Neural progenitor cell (in vitro differentiated cells): ENCODE measurements around the gene CCDC102A. TPM values are rescaled to one million over a fixed set of nuclear protein-coding genes. Genes with fewer than 3 reads are reported as not detected.
A peak's percentile ranks its signal among the peaks of the same experiment; 100 is the strongest.

ENCODE experiments used
- DNase-seq: peaks from one replicate; pipeline ENCODE4 v3.0.0-alpha.2; 2016; ENCODE audit warnings: low spot score
- H2AFZ ChIP-seq: fragments of 200-600 bp; sonication (generic); replicated peaks from 2 replicates; pipeline ENCODE4 v1.6.1; 2016; ENCODE audit warnings: antibody characterized with exemption
- H3F3A ChIP-seq: fragments of 200-600 bp; sonication (generic); 2 replicates; pipeline ENCODE4 v1.6.1; 2016; ENCODE audit warnings: antibody characterized with exemption, low read depth
- H3K27ac ChIP-seq: fragments of 200-600 bp; sonication (generic); 2 replicates; pipeline ENCODE4 v1.5.1; 2016; ENCODE audit warnings: mild to moderate bottlenecking
- H3K27me3 ChIP-seq: fragments of 200-600 bp; sonication (generic); 2 replicates; pipeline ENCODE4 v1.6.1; 2016; ENCODE audit warnings: mild to moderate bottlenecking, moderate library complexity
- H3K36me3 ChIP-seq: fragments of 200-600 bp; sonication (generic); 2 replicates; pipeline ENCODE4 v1.5.1; 2016
- H3K4me1 ChIP-seq: fragments of 200-600 bp; sonication (generic); 2 replicates; pipeline ENCODE4 v1.6.1; 2016; ENCODE audit warnings: mixed run types
- H3K4me2 ChIP-seq: fragments of 200-600 bp; sonication (generic); 2 replicates; pipeline ENCODE4 v1.6.1; 2016
- H3K4me3 ChIP-seq: fragments of 200-600 bp; sonication (generic); 2 replicates; pipeline ENCODE4 v1.5.1; 2016
- H3K79me2 ChIP-seq: fragments of 200-600 bp; sonication (generic); 2 replicates; pipeline ENCODE4 v1.6.1; 2016; ENCODE audit warnings: low read depth
- H3K9ac ChIP-seq: fragments of 200-600 bp; sonication (generic); 2 replicates; pipeline ENCODE4 v1.6.1; 2016
- H3K9me3 ChIP-seq: fragments of 200-600 bp; sonication (generic); 2 replicates; pipeline ENCODE4 v1.5.1; 2016; ENCODE audit warnings: low read depth
- H4K20me1 ChIP-seq: fragments of 200-600 bp; sonication (generic); 2 replicates; pipeline ENCODE4 v1.6.1; 2016; ENCODE audit warnings: low read depth
- H3K27ac Mint-ChIP-seq: 3 replicates; pipeline ENCODE4 v1.8.0; 2021; ENCODE audit warnings: mixed read lengths
- H3K27me3 Mint-ChIP-seq: 2 replicates; pipeline ENCODE4 v1.8.0; 2022; ENCODE audit warnings: low read depth, mild to moderate bottlenecking, inconsistent platforms, moderate library complexity, mixed read lengths; ENCODE audit not compliant: insufficient read depth
- H3K36me3 Mint-ChIP-seq: 3 replicates; pipeline ENCODE4 v1.8.0; 2021; ENCODE audit warnings: mixed read lengths
- H3K4me1 Mint-ChIP-seq: 3 replicates; pipeline ENCODE4 v1.8.0; 2021; ENCODE audit warnings: mixed read lengths
- H3K4me3 Mint-ChIP-seq: 3 replicates; pipeline ENCODE4 v1.8.0; 2021; ENCODE audit warnings: mild to moderate bottlenecking, moderate library complexity, mixed read lengths
- H3K9me3 Mint-ChIP-seq: 3 replicates; pipeline ENCODE4 v1.8.0; 2020; ENCODE audit warnings: mixed read lengths
- CTCF ChIP-seq: fragments of 200-600 bp; sonication (generic); IDR thresholded peaks from 2 replicates; pipeline ENCODE4 v1.5.1; 2017; ENCODE audit warnings: antibody characterized with exemption, mild to moderate bottlenecking
- EZH2 ChIP-seq: fragments of 200-600 bp; sonication (generic); IDR thresholded peaks from 2 replicates; pipeline ENCODE4 v1.6.1; 2017; ENCODE audit warnings: antibody characterized with exemption, mild to moderate bottlenecking, moderate library complexity
- EZH2phosphoT487 ChIP-seq: fragments of 200-600 bp; sonication (generic); IDR thresholded peaks from 2 replicates; pipeline ENCODE4 v1.6.1; 2017; ENCODE audit warnings: antibody characterized with exemption
- total RNA-seq: library from RNA; depleted of rRNA; stranded (reverse); fragments of >200 nt; gene quantifications from 2 replicates; pipeline ENCODE4 v1.2.3, GENCODE V29; 2015; ENCODE audit warnings: low replicate concordance

Gene CCDC102A
- total RNA-seq, 1 donor from 2014 or later, result 3.9 TPM

- no peak overlapping the region for H3K4me3 ChIP-seq
- DNase-seq, result no peak
- H3K27me3 ChIP-seq, result no peaks in the 10 kb centered on the region
- H3K4me2 ChIP-seq, result no peak overlapping the region
- Mint-ChIP-seq H3K36me3 (peaks cover 28% of the 10 kb centered on the region), H3K27me3 (no peaks in the 10 kb centered on the region), H3K27ac (no peak overlapping the region), H3K9me3 (no peaks in the 10 kb centered on the region), H3K4me3 (peak overlapping the region; percentile 100), H3K4me1 (peaks cover 12% of the 10 kb centered on the region)
- H4K20me1 ChIP-seq, result peaks cover 12% of the 10 kb centered on the region
- H3K36me3 ChIP-seq, result no peaks in the 10 kb centered on the region
- H3F3A ChIP-seq, result peaks cover 3% of the 10 kb centered on the region
- H3K9me3 ChIP-seq, result no peaks in the 10 kb centered on the region
- no peak for TF ChIP-seq EZH2phosphoT487
- TF ChIP-seq EZH2, result no peak
- TF ChIP-seq CTCF, result no peak
- no peak overlapping the region for H3K9ac ChIP-seq
- H3K79me2 ChIP-seq, result peaks cover 27% of the 10 kb centered on the region
- no peak overlapping the region for H3K27ac ChIP-seq
- H2AFZ ChIP-seq, result no peak overlapping the region
- H3K4me1 ChIP-seq, result peaks cover 6% of the 10 kb centered on the region
Observed at GRCh38 chr16:57464523-57464922, 71.8 kb downstream of the CCDC102A start.

- Histone ChIP-seq H3K4me2 (peak overlapping the region; percentile 90), H2AFZ (no peak overlapping the region), H3K27me3 (no peaks in the 10 kb centered on the region), H4K20me1 (peaks cover 5% of the 10 kb centered on the region), H3F3A (peaks cover 3% of the 10 kb centered on the region), H3K4me1 (peaks cover 6% of the 10 kb centered on the region), H3K4me3 (peak overlapping the region; percentile 79), H3K9me3 (no peaks in the 10 kb centered on the region), H3K79me2 (peaks cover 27% of the 10 kb centered on the region), H3K36me3 (no peaks in the 10 kb centered on the region), H3K27ac (no peak overlapping the region), H3K9ac (peak overlapping the region; percentile 89)
- H3K36me3 Mint-ChIP-seq, result peaks cover 18% of the 10 kb centered on the region
- H3K4me1 Mint-ChIP-seq, result peaks cover 12% of the 10 kb centered on the region
- peak overlapping the region; percentile 87 for H3K27ac Mint-ChIP-seq
- TF ChIP-seq CTCF (no peak), EZH2phosphoT487 (no peak), EZH2 (no peak)
- DNase-seq, result peak; percentile 43
- no peaks in the 10 kb centered on the region for H3K9me3 Mint-ChIP-seq
- no peaks in the 10 kb centered on the region for H3K27me3 Mint-ChIP-seq
- H3K4me3 Mint-ChIP-seq, result peak overlapping the region; percentile 100
Observed at GRCh38 chr16:57462978-57463362, 73.4 kb downstream of the CCDC102A start.

- no peak within 1 kb of the TSS for H2AFZ ChIP-seq
- Mint-ChIP-seq H3K4me3 (peak within 1 kb of the TSS; percentile 100), H3K4me1 (peaks cover 12% of the 10 kb centered on the region), H3K27me3 (no peaks in the 10 kb centered on the region), H3K36me3 (peaks cover 19% of the 10 kb centered on the region), H3K9me3 (no peaks in the 10 kb centered on the region), H3K27ac (peak within 1 kb of the TSS; percentile 97)
- H3K9ac ChIP-seq, result peak within 1 kb of the TSS; percentile 89
- no peaks in the 10 kb centered on the region for H3K9me3 ChIP-seq
- peaks cover 4% of the 10 kb centered on the region for H4K20me1 ChIP-seq
- peaks cover 6% of the 10 kb centered on the region for H3K4me1 ChIP-seq
- TF ChIP-seq EZH2phosphoT487 (no peak), CTCF (peak; percentile 90)
- peak within 1 kb of the TSS; percentile 79 for H3K4me3 ChIP-seq
- H3K36me3 ChIP-seq, result no peaks in the 10 kb centered on the region
- DNase-seq, result peak; percentile 92
- H3K79me2 ChIP-seq, result peaks cover 27% of the 10 kb centered on the region
- no peaks in the 10 kb centered on the region for H3K27me3 ChIP-seq
- H3K4me2 ChIP-seq, result peak within 1 kb of the TSS; percentile 90
- H3K27ac ChIP-seq, result no peak within 1 kb of the TSS
- peaks cover 3% of the 10 kb centered on the region for H3F3A ChIP-seq
Observed at GRCh38 chr16:57462209-57462977, 74.0 kb downstream of the CCDC102A start, which contains the start of gene POLR2C. POLR2C (plus strand) TSS chr16:57462679; CDS start chr16:57462725, 46 bp downstream.

Other genes starting within 250 kb of the CCDC102A start
- not detected in 2 replicates for gene CCL22, start 177.8 kb downstream of the CCDC102A start, total RNA-seq
- 0.65 and 0.96 TPM in 2 replicates for gene CX3CL1, start 164.1 kb downstream of the CCDC102A start, total RNA-seq
- gene CCL17, start 131.8 kb downstream of the CCDC102A start, total RNA-seq, result not detected in 2 replicates
- 89.2 and 95.9 TPM in 2 replicates for gene CIAPIN1, start 89.2 kb downstream of the CCDC102A start, total RNA-seq
- 20.2 and 20.3 TPM in 2 replicates for gene COQ9, start 89.1 kb downstream of the CCDC102A start, total RNA-seq
- gene POLR2C, start 73.9 kb downstream of the CCDC102A start, total RNA-seq, result 58.4 and 97.4 TPM in 2 replicates
- 10.5 and 27.4 TPM in 2 replicates for gene DOK4, start 50.1 kb downstream of the CCDC102A start, total RNA-seq
- gene ADGRG5, start 6.1 kb upstream of the CCDC102A start, total RNA-seq, result 2.2 and 3.1 TPM in 2 replicates
- 8.0 and 17.5 TPM in 2 replicates for gene ADGRG1, start 92.1 kb upstream of the CCDC102A start, total RNA-seq
- not detected in 2 replicates for gene ADGRG3, start 131.7 kb upstream of the CCDC102A start, total RNA-seq
- gene DRC7, start 158.2 kb upstream of the CCDC102A start, total RNA-seq, result 0.41 and 0.84 TPM in 2 replicates
- 33.5 and 48.2 TPM in 2 replicates for gene KATNB1, start 199.2 kb upstream of the CCDC102A start, total RNA-seq